Suprapubic skin (tissue), 3 donors: ENCODE data around the gene RCN2.

Source experiments
- EP300 ChIP-seq: sonication (generic); formaldehyde crosslinking; IDR thresholded peaks from one replicate; pipeline ENCODE4 v1.6.1; 2017; ENCODE audit warnings: antibody characterized with exemption
- POLR2A ChIP-seq, 2 donors: fragments of 450-650 bp; IDR thresholded peaks; one replicate each; pipeline ENCODE4 v1.6.1; 2017; ENCODE audit warnings: antibody characterized with exemption in 2 of 2, mild to moderate bottlenecking in 2 of 2, moderate library complexity in 2 of 2
- TF ChIP-seq, protein P1 (sequence below), 2 donors: fragments of 200-600 bp in 1 of 2; fragments of 450-650 bp in 1 of 2; sonication (generic) in 1 of 2; IDR thresholded peaks; one replicate each; pipeline ENCODE4 v1.5.1; 2016 to 2019; ENCODE audit warnings: antibody characterized with exemption in 2 of 2, mild to moderate bottlenecking in 1 of 2, moderate library complexity in 1 of 2

DNA sequence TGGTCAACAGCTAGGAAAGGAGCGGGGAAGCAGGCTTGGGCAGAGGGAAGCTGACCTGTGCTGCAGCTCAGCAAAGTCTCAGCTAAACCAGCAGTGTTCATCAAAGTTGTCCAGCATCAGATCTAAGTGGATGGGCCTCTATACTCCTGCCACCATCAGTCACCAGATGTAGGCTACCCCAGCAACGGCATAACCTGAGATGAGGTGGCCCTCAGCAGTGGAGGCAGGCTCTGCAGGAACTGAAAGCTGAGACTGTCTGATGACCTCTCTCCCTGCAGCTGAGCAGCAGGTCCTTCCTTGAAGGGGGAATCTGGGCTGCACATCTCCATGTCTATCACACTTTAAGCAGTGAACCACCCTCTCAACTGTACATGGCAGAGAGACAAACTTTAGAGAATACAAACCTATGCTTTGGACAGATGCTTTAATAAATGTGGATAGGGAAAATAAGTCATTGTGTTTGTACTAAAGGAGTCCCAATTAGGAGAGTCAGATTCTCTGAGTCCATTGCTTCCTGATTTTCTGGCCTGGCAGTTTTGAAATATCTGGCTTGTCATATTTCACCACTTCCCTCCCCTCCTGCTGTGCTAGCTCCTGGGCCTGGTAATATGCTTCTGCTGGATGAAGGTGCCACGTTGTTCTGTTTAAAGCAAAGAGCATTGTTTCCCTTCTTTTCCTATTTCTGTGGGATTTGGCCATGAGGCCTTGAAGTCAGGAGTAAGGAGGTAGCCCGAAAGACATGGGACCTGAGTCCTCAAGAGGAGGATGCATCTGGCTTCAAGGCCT is 52.2 kb downstream of the RCN2 start:
- no peak for TF ChIP-seq POLR2A (IDR thresholded peaks at IDR 0.05)
- TF ChIP-seq, protein P1, sequence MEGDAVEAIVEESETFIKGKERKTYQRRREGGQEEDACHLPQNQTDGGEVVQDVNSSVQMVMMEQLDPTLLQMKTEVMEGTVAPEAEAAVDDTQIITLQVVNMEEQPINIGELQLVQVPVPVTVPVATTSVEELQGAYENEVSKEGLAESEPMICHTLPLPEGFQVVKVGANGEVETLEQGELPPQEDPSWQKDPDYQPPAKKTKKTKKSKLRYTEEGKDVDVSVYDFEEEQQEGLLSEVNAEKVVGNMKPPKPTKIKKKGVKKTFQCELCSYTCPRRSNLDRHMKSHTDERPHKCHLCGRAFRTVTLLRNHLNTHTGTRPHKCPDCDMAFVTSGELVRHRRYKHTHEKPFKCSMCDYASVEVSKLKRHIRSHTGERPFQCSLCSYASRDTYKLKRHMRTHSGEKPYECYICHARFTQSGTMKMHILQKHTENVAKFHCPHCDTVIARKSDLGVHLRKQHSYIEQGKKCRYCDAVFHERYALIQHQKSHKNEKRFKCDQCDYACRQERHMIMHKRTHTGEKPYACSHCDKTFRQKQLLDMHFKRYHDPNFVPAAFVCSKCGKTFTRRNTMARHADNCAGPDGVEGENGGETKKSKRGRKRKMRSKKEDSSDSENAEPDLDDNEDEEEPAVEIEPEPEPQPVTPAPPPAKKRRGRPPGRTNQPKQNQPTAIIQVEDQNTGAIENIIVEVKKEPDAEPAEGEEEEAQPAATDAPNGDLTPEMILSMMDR (IDR thresholded peaks at IDR 0.05) = no peak
- TF ChIP-seq EP300 = no peak
